Left lung (tissue), 10 donors: ENCODE measurements around the gene SH3GL3. TPM values are rescaled to one million over a fixed set of nuclear protein-coding genes. Genes with fewer than 3 reads are reported as not detected.

Experiments
- ATAC-seq: fragments of 200-7000 bp; cut with Tn5 transposase; one replicate; pipeline ENCODE4 v1.9.1; 2020; ENCODE audit warnings: moderate library complexity
- DNase-seq, 4 donors: peaks; one replicate each; pipeline ENCODE4 v3.0.0-alpha.2; 2013 to 2020
- H3K27ac ChIP-seq, 2 donors: fragments of 200-600 bp; sonication (generic) in 1 of 2; one replicate each; pipeline versions ENCODE4 v1.5.0 to v1.8.0; 2020 to 2021
- H3K27me3 ChIP-seq, 2 donors: fragments of 200-600 bp; sonication (generic) in 1 of 2; one replicate each; pipeline versions ENCODE4 v1.5.0 to v1.8.0; 2020 to 2021
- H3K36me3 ChIP-seq, 2 donors: fragments of 200-600 bp; sonication (generic) in 1 of 2; one replicate each; pipeline versions ENCODE4 v1.5.0 to v1.8.0; 2020 to 2021
- H3K4me1 ChIP-seq, 2 donors: fragments of 200-600 bp; one replicate each; pipeline ENCODE4 v1.8.0; 2021
- H3K4me3 ChIP-seq, 2 donors: fragments of 200-600 bp; sonication (generic) in 1 of 2; one replicate each; pipeline versions ENCODE4 v1.5.0 to v1.8.0; 2020 to 2021; ENCODE audit warnings: mild to moderate bottlenecking in 1 of 2
- H3K9me3 ChIP-seq, 2 donors: fragments of 200-600 bp; sonication (generic) in 1 of 2; one replicate each; pipeline versions ENCODE4 v1.5.0 to v1.8.0; 2020 to 2021
- intact Hi-C, 2 donors: fragments of 100-400 bp; cut with DNase I; formaldehyde crosslinking; loops; one replicate each; pipeline versions ENCODE4 v1.11.2 to v1.14.2; 2022
- polyA plus RNA-seq, 6 donors: library from polyadenylated mRNA; unstranded; fragments of 120-200 nt; gene quantifications; one replicate each; pipeline ENCODE4 v1.2.1, GENCODE V29; 2013; ENCODE audit not compliant: insufficient read length in 6 of 6
- total RNA-seq, 2 donors: library from RNA; stranded (reverse); fragmentation: NEBNext Ultra II Directional; extraction: Animal tissue kit (Norgen Biotek cat#: 25700); gene quantifications; one replicate each; pipeline ENCODE4 v1.2.1, GENCODE V29; 2021
- TF ChIP-seq, protein P1 (sequence below), 2 donors: fragments of 200-600 bp; sonication (generic) in 1 of 2; IDR thresholded peaks; one replicate each; pipeline versions ENCODE4 v1.5.0 to v1.8.0; 2021; ENCODE audit warnings: antibody characterized with exemption in 2 of 2
- donor health status: DM: no; HTN: yes; CAD: no.
- donor health status: DM: no; HTN: no; CAD: no.

The SH3GL3 gene
- total and polyA plus RNA-seq, 8 donors: 0.82 to 14.1 (median 11.5) TPM

DNA sequence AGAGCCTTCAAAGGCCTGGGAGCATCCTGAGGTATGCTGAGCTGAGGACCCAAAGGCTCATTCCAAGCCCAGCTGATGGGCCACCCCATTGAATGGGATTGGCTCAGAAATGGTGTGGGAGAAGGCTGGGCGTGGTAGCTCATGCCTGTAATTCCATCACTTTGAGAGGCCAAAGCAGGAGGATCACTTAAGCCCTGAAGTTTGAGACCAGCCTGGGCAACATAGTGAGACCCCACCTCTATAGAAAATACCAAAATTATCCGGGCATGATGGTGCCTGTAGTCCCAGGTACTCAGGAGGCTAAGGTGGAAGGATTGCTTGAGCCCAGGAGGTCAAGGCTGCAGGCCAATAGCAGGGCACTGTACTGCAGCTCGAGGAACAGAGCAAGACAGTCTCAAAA lies 163.0 kb downstream of the SH3GL3 start:
- Histone ChIP-seq H3K4me3 (no peak overlapping the region), H3K36me3 (no peaks in the 10 kb centered on the region), H3K9me3 (no peaks in the 10 kb centered on the region), H3K4me1 (no peaks in the 10 kb centered on the region), H3K27ac (no peak overlapping the region), H3K27me3 (no peaks in the 10 kb centered on the region)
- no peak for DNase-seq
- TF ChIP-seq, protein P1, sequence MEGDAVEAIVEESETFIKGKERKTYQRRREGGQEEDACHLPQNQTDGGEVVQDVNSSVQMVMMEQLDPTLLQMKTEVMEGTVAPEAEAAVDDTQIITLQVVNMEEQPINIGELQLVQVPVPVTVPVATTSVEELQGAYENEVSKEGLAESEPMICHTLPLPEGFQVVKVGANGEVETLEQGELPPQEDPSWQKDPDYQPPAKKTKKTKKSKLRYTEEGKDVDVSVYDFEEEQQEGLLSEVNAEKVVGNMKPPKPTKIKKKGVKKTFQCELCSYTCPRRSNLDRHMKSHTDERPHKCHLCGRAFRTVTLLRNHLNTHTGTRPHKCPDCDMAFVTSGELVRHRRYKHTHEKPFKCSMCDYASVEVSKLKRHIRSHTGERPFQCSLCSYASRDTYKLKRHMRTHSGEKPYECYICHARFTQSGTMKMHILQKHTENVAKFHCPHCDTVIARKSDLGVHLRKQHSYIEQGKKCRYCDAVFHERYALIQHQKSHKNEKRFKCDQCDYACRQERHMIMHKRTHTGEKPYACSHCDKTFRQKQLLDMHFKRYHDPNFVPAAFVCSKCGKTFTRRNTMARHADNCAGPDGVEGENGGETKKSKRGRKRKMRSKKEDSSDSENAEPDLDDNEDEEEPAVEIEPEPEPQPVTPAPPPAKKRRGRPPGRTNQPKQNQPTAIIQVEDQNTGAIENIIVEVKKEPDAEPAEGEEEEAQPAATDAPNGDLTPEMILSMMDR (IDR thresholded peaks at IDR 0.05): no peak
- intact Hi-C loops: no loop called here
- no peak for ATAC-seq

DNA sequence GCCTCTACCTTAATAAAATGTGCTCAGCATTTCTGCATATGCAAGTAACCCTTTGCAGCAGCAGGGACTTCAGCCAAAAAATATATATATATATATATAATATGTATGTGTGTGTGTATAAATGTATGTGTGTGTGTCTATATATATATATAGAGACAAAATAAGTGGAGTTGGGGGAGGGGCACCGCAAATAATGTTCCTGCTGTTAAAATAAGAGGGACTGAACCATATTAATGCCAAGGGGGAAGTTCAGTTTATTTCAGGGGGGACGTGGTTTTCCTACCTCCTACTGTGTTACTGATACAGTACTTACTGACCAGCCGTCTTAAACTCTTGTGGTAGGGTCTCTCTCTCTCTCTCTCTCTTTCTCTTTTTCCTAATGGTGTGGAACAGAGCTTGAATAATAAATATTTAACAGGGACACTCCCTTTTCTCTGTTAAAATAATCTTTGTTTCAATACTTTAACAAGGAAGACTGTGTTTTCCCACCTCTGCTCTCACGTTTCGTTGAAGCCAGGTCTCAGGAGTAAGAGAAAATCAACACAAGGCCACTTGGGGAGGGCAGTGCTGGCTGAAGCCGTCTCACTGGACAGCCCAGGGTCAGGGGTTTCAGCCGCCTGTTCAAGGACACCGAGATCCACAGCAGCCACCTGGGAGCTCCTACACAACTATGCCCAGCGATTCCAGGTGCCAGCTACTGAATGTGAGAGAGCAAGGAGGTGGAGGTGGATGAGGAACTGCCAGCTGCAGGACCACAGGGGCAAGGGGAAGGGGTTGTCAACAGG lies 164.0 kb downstream of the SH3GL3 start:
- no peak overlapping the region for H3K4me3 ChIP-seq
- intact Hi-C loops: no loop called here
- no peaks in the 10 kb centered on the region for H3K27me3 ChIP-seq
- TF ChIP-seq, protein P1 (IDR thresholded peaks at IDR 0.05): no peak
- H3K9me3 ChIP-seq: no peaks in the 10 kb centered on the region
- H3K4me1 ChIP-seq: no peaks in the 10 kb centered on the region
- ATAC-seq (no peak), DNase-seq (no peak)
- H3K36me3 ChIP-seq: no peaks in the 10 kb centered on the region
- no peak overlapping the region for H3K27ac ChIP-seq

DNA sequence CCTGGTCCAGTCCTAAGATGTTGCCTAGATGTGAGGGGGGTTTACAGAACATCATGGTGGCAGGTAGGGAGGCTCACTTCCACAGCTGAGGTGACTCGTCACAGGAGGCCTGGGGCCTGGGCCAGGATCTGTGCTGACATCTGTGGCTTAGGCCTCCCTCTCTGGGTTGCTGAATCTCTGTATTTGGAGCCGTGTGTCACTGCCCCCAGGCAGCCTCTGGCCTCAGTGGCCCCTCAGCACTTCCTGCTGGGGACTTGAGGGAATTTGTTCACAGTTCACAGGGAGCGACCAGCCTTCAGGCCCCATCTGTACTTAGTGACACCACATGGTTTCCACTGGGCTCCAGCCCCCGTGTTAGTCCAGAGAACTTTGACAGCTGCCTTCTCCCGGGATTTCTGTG lies 165.1 kb downstream of the SH3GL3 start:
- intact Hi-C loops: no loop called here
- H3K36me3 ChIP-seq: no peaks in the 10 kb centered on the region
- ATAC-seq: no peak

DNA sequence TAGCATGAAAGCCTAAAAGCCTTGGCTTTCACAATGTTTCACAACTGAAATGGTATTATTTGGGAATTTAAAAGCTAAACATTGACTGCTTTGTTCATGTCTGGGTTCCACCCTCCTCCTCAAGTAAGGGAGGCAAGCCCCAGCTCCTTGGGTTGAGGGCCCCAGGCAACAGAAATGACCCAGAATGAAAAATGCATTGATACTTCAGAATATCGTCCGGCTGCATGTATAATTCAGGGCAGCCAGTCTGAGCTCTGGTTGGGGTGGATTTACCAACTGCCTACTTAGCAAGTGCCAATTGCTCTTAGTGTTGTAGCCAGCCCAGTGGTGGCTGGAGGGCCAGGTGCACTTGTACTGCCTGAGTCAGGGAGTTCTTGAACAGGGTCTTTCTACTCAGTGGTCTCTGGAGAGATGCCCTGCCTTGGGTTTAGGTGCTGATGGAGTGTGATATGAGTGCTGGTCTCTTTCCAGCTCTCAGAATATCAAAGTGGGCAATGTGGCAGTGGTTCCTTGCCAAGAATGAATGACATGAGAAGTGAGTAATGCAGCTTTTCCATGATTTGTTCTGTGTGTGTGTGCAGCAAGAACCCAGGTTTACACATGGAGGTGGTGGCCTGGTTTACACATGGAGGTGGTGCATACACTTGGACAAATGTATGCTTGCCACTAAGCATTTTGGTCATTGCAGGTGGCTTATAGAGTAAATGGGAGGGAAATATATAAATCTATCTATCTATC lies 165.9 kb downstream of the SH3GL3 start:
- no peak for DNase-seq
- TF ChIP-seq, protein P1 (IDR thresholded peaks at IDR 0.05): no peak
- H3K27ac ChIP-seq: no peak overlapping the region
- intact Hi-C loops: no loop called here
- no peaks in the 10 kb centered on the region for H3K9me3 ChIP-seq
- ATAC-seq: no peak
- H3K27me3 ChIP-seq: no peaks in the 10 kb centered on the region
- no peaks in the 10 kb centered on the region for H3K36me3 ChIP-seq
- H3K4me1 ChIP-seq: no peaks in the 10 kb centered on the region
- no peak overlapping the region for H3K4me3 ChIP-seq

More for the DNA sequence above, 165.1 kb downstream of the SH3GL3 start:
- no peak overlapping the region for H3K4me3 ChIP-seq
- no peak overlapping the region for H3K27ac ChIP-seq
- TF ChIP-seq, protein P1 (IDR thresholded peaks at IDR 0.05): no peak
- no peaks in the 10 kb centered on the region for H3K9me3 ChIP-seq
- DNase-seq: no peak
- no peaks in the 10 kb centered on the region for H3K27me3 ChIP-seq
- no peaks in the 10 kb centered on the region for H3K4me1 ChIP-seq

DNA sequence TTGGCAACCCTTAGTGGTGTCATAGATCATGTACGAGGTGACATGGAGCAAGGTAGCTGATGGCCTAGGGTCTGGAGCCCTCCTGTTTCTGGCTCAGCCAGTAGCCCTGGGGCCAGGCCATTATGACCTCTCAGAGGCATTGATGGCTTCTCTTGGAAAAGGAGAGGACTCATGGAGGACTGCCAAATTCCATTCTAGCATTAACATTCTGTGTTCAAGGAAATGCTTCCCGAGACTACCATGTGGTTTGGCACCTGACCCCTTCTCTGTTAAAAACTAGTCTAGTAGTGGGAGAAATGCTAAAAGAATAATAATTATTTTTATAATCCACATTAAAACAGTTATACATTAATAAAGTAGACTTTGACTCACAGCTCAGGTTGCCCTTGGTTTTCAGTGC lies 166.6 kb downstream of the SH3GL3 start:
- H3K4me1 ChIP-seq: no peaks in the 10 kb centered on the region
- DNase-seq: no peak
- no peak overlapping the region for H3K27ac ChIP-seq
- no peaks in the 10 kb centered on the region for H3K9me3 ChIP-seq
- intact Hi-C loops: no loop called here
- H3K36me3 ChIP-seq: no peaks in the 10 kb centered on the region
- no peaks in the 10 kb centered on the region for H3K27me3 ChIP-seq
- TF ChIP-seq, protein P1 (IDR thresholded peaks at IDR 0.05): no peak
- no peak for ATAC-seq
- H3K4me3 ChIP-seq: no peak overlapping the region
